HEK293T (cell line): Measurements from ENCODE around the gene CYP1A2.

Experiments used
- CTCF ChIA-PET: fragments of 350-600 bp; formaldehyde crosslinking; extraction: SDS; loops from one replicate; lab custom pipeline; 2021; ENCODE audit warnings: antibody characterized with exemption, inconsistent platforms; lab: Yijun Ruan, JAX
- POLR2A ChIA-PET: fragments of 350-600 bp; formaldehyde crosslinking; extraction: SDS; loops from one replicate; lab custom pipeline; 2020; ENCODE audit warnings: antibody characterized with exemption, inconsistent platforms; lab: Yijun Ruan, JAX
- DNase-seq: peaks from one replicate; pipeline ENCODE4 v3.0.0; 2012; ENCODE audit warnings: mixed read lengths; ENCODE audit errors: extremely low spot score
- ARNT ChIP-seq: fragments of 450-650 bp; IDR thresholded peaks from 2 replicates; pipeline ENCODE4 v1.6.1; 2017; ENCODE audit warnings: mild to moderate bottlenecking
- BHLHE40 ChIP-seq: fragments of 450-650 bp; IDR thresholded peaks from 2 replicates; pipeline ENCODE4 v1.6.1; 2016; ENCODE audit warnings: mild to moderate bottlenecking, moderate library complexity, borderline replicate concordance
- CTBP1 ChIP-seq: fragments of 450-650 bp; IDR thresholded peaks from 2 replicates; pipeline ENCODE4 v1.6.1; 2016; ENCODE audit warnings: borderline replicate concordance
- ELF4 ChIP-seq: fragments of 450-650 bp; IDR thresholded peaks from 2 replicates; pipeline ENCODE4 v1.6.1; 2017; ENCODE audit warnings: antibody characterized with exemption
- FOXA1 ChIP-seq: fragments of 450-650 bp; IDR thresholded peaks from 2 replicates; pipeline ENCODE4 v1.6.1; 2016; ENCODE audit warnings: mild to moderate bottlenecking
- FOXM1 ChIP-seq: fragments of 450-650 bp; IDR thresholded peaks from 2 replicates; pipeline ENCODE4 v1.6.1; 2017; ENCODE audit warnings: mild to moderate bottlenecking, borderline replicate concordance
- HDGF ChIP-seq: fragments of 450-650 bp; IDR thresholded peaks from 2 replicates; pipeline ENCODE4 v1.6.1; 2017; ENCODE audit warnings: antibody characterized with exemption, borderline replicate concordance
- L3MBTL2 ChIP-seq: fragments of 450-650 bp; conservative IDR thresholded peaks from 2 replicates; pipeline ENCODE4 v1.6.1; 2016; ENCODE audit warnings: mild to moderate bottlenecking
- LEF1 ChIP-seq: fragments of 450-650 bp; IDR thresholded peaks from 2 replicates; pipeline ENCODE4 v1.6.1; 2017; ENCODE audit warnings: mild to moderate bottlenecking, borderline replicate concordance
- NFRKB ChIP-seq: fragments of 450-650 bp; IDR thresholded peaks from 2 replicates; pipeline ENCODE4 v1.6.1; 2016; ENCODE audit warnings: mild to moderate bottlenecking, moderate library complexity
- PKNOX1 ChIP-seq: fragments of 450-650 bp; IDR thresholded peaks from 2 replicates; pipeline ENCODE4 v1.6.1; 2016
- SUZ12 ChIP-seq: fragments of 450-650 bp; IDR thresholded peaks from 2 replicates; pipeline ENCODE4 v1.6.1; 2016; ENCODE audit warnings: mild to moderate bottlenecking
- TARDBP ChIP-seq: fragments of 450-650 bp; IDR thresholded peaks from 2 replicates; pipeline ENCODE4 v1.6.1; 2016
- ZNF384 ChIP-seq: fragments of 450-650 bp; IDR thresholded peaks from 2 replicates; pipeline ENCODE4 v1.6.1; 2016

CYP1A2 gene

GRCh38 chr15:74776821-74777768 lies 28.4 kb downstream of the CYP1A2 start:
- no peak for DNase-seq
- ChIA-PET CTCF (interaction anchor here (0.6 to 1.9 kb wide), 9 partner anchors 8 to 1313 kb away, joined by 3 to 16 read pairs (median 5); no protein-coding TSS in a partner anchor), POLR2A (interaction anchor here (0.8 to 1.7 kb wide), 9 partner anchors 8 to 591 kb away, joined by 3 to 7 read pairs (median 3); partner anchors contain the start of genes MAN2C1, MPI and RPP25)
- TF ChIP-seq ELF4 (no peak), CTBP1 (no peak), L3MBTL2 (no peak), ARNT (no peak), TARDBP (no peak), BHLHE40 (no peak), LEF1 (no peak), NFRKB (no peak), FOXA1 (no peak)

- CTCF ChIA-PET, result interaction anchor here (0.6 to 1.9 kb wide), 10 partner anchors 9 to 1314 kb away, joined by 3 to 16 read pairs (median 5); no protein-coding TSS in a partner anchor
- no peak for DNase-seq
- POLR2A ChIA-PET, result interaction anchor here (0.6 to 1.7 kb wide), 9 partner anchors 9 to 590 kb away, joined by 3 to 7 read pairs (median 3); partner anchors contain the start of genes MAN2C1, MPI and RPP25
- no peak for TF ChIP-seq TARDBP
- TF ChIP-seq ZNF384, result peak; percentile 83
Observed at GRCh38 chr15:74777769-74778598, 29.3 kb downstream of the CYP1A2 start.

- POLR2A ChIA-PET, result interaction anchor here (0.9 to 1.7 kb wide), 6 partner anchors 7 to 111 kb away, joined by 3 to 7 read pairs (median 3); partner anchors contain the start of gene MPI
- no peak for DNase-seq
- CTCF ChIA-PET, result interaction anchor here (0.6 to 6.5 kb wide), 6 partner anchors 9 to 103 kb away, joined by 5 to 75 read pairs (median 10); no protein-coding TSS in a partner anchor
- TF ChIP-seq ELF4 (no peak), HDGF (no peak), PKNOX1 (no peak), BHLHE40 (no peak), FOXM1 (no peak)
Observed at GRCh38 chr15:74778599-74778970, 29.9 kb downstream of the CYP1A2 start.

GRCh38 chr15:74779162-74779648 lies 30.6 kb downstream of the CYP1A2 start:
- ChIA-PET POLR2A (interaction anchor here (0.9 to 1.5 kb wide), 4 partner anchors 8 to 177 kb away, joined by 3 to 5 read pairs (median 3); partner anchors contain the start of genes MPI and RPP25), CTCF (interaction anchor here (0.8 to 6.5 kb wide), 3 partner anchors 9 to 122 kb away, joined by 5 to 75 read pairs (median 6); no protein-coding TSS in a partner anchor)
- no peak for DNase-seq
- no peak for TF ChIP-seq FOXM1
- no peak for TF ChIP-seq LEF1
- no peak for TF ChIP-seq CTBP1
- no peak for TF ChIP-seq SUZ12
- no peak for TF ChIP-seq ELF4

- DNase-seq, result no peak
- ChIA-PET POLR2A (interaction anchor here (1.0 to 1.6 kb wide), 4 partner anchors 10 to 176 kb away, joined by 3 to 7 read pairs (median 4); partner anchors contain the start of gene RPP25), CTCF (interaction anchor here (0.7 to 6.5 kb wide), 9 partner anchors 11 to 173 kb away, joined by 3 to 75 read pairs (median 3); partner anchors contain the start of gene LMAN1L)
- TF ChIP-seq HDGF (no peak), LEF1 (no peak)
Observed at GRCh38 chr15:74780523-74781430, 32.1 kb downstream of the CYP1A2 start.

- POLR2A ChIA-PET, result interaction anchor here (0.5 to 1.6 kb wide), 4 partner anchors 11 to 173 kb away, joined by 3 to 7 read pairs (median 4); no protein-coding TSS in a partner anchor
- CTCF ChIA-PET, result interaction anchor here (0.7 to 6.5 kb wide), 9 partner anchors 12 to 172 kb away, joined by 3 to 75 read pairs (median 3); partner anchors contain the start of gene LMAN1L
Observed at GRCh38 chr15:74781431-74782258, 33.0 kb downstream of the CYP1A2 start, which contains the start of gene CSK. CSK (plus strand) TSS chr15:74782080; CDS start chr15:74798298, 16,218 bp downstream.

More at GRCh38 chr15:74781431-74782258, 33.0 kb downstream of the CYP1A2 start, which contains the start of gene CSK:
- peak; percentile 34; the same call in 1 of the 2 replicates for TF ChIP-seq ARNT
- no peak for TF ChIP-seq HDGF
- no peak for TF ChIP-seq SUZ12
- TF ChIP-seq L3MBTL2, result peak; percentile 91
- no peak for TF ChIP-seq ZNF384
- TF ChIP-seq FOXM1, result 0 out of 2 replicates have a peak, but pooled peaks have one; percentile 42
- peak; percentile 98 for DNase-seq
